D721Med (cell line): Measurements from ENCODE around the gene C1orf174.

ENCODE experiments used
- DNase-seq: peaks from one replicate; pipeline ENCODE4 v3.0.0; 2011; ENCODE audit warnings: low spot score; ENCODE audit not compliant: insufficient read length
- FAIRE-seq: peaks from 2 replicates; lab custom pipeline; 2011; peaks lifted over from hg19 to GRCh38; lab: Jason Lieb, UNC
- TF ChIP-seq, protein P1 (sequence below): IDR thresholded peaks from 2 replicates; pipeline ENCODE4 v1.5.1; 2012; ENCODE audit warnings: mild to moderate bottlenecking, control low read depth; ENCODE audit not compliant: insufficient read depth; ENCODE audit errors: missing control alignments

C1orf174 gene

DNA sequence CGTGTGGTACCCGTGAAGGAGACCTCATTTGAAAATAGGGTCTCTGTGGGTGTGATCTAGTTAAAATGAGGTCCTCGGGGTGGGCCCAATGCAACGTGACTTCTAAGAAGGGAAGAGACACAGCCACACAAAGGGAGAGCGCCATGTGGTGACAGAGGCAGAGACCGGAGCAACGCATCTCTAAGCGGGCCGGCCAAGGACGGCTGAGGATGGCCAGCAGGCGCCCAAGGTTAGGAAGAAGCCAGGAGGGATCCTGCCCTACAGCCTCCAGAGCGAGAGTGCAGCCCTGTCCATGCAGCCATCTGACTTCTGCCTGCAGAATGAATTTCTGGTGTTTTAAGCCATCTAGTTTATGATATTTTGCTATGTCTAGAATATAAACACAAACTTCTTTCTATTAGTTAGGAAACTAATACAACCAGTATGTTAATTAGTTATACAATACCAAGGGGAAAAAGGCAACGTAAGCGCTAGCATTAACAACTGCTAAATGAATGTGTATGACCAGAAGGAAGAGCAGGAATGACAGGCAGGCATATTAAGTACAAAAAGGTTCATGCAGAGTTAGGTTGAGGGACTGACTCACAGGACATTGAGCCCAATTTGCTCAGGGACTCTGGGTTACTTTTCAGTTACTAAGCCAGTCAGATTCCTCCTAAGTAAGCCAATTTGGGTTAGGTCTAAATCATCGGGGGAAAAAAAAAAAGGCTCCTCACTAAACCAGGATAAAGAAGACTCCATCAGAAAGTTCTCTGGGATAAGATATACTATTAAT lies 47.2 kb downstream of the C1orf174 start:
- FAIRE-seq (no peak), DNase-seq (no peak)
- TF ChIP-seq, protein P1, sequence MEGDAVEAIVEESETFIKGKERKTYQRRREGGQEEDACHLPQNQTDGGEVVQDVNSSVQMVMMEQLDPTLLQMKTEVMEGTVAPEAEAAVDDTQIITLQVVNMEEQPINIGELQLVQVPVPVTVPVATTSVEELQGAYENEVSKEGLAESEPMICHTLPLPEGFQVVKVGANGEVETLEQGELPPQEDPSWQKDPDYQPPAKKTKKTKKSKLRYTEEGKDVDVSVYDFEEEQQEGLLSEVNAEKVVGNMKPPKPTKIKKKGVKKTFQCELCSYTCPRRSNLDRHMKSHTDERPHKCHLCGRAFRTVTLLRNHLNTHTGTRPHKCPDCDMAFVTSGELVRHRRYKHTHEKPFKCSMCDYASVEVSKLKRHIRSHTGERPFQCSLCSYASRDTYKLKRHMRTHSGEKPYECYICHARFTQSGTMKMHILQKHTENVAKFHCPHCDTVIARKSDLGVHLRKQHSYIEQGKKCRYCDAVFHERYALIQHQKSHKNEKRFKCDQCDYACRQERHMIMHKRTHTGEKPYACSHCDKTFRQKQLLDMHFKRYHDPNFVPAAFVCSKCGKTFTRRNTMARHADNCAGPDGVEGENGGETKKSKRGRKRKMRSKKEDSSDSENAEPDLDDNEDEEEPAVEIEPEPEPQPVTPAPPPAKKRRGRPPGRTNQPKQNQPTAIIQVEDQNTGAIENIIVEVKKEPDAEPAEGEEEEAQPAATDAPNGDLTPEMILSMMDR, result no peak

DNA sequence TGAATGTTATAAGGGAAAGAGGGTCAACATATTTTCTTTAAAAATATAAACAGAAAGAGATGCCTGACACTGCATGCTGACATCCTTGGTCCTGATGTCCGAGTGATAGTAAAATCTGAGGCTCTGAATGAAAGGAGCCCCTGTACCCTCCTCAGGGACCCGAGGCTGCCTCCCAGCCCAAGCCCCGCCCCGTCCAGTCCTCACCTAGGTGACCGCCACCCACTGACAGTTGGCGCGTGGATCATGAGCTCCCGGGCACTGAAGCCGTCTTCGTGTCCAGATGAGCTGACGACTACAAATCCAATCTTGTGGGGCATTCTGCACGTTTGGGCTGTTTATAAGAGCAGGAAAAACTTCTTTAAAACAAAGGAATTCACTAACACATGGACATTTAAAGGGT lies 48.0 kb downstream of the C1orf174 start:
- no peak for FAIRE-seq
- TF ChIP-seq, protein P1, result no peak
- no peak for DNase-seq

DNA sequence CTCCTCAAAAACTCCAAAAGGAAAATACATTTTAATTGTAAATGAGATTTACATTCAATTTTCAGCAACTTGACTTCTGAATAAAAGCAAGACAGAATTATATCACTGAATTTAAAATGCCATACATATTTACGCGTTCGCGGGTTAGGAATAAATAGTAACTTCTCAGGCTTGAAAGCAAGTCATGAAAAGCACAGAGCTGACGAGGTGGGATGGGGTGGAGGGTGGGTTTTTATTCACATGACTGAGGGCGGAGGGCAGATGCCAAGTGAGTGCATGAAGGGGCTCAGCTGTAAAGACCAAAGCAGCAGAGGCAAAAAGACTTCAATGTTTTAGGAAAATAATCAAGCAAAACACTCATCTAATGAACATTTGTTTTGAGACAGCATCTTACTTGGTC lies 48.8 kb downstream of the C1orf174 start:
- DNase-seq, result no peak
- TF ChIP-seq, protein P1, result no peak
- FAIRE-seq, result no peak

DNA sequence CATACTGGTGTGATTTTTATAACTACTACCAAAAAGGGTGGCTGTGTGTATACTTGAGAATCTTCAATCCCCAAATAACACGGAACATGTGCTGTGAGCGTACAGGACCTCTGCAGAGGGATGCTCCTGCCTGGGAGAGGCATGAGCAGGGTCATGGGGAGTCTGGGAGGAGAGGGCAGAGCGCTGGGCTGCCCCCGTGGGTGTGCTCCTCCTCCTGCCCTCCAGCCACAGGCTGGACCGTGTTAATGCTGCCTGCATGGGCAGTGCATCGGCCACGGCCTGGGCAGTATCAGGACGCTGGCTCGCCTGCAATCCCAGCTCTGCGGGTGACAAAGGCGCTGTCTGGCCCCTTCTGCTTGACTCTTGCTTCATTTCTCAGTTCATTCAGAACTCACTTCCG lies 49.2 kb downstream of the C1orf174 start:
- FAIRE-seq, result no peak
- DNase-seq, result no peak
- TF ChIP-seq, protein P1, result no peak

DNA sequence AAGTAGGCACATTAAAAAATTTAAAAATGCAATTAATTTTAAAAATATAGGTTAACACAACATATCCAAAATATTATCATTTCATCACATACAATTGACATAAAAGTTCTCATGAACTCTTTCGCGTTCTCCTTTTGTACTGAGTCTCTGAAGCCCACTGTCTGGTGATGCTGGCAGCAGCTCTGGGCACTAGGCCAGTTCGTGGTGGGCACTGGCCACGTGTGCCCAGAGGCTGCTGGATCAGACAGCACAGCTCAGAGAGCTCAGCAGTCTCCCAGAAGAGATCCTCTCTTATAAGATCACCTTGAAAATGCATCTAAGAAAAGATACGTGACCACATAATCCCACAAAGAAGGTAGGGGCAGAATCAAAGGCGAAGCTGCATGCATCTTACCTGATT lies 53.0 kb downstream of the C1orf174 start:
- FAIRE-seq, result no peak
- TF ChIP-seq, protein P1, result no peak
- DNase-seq, result no peak

DNA sequence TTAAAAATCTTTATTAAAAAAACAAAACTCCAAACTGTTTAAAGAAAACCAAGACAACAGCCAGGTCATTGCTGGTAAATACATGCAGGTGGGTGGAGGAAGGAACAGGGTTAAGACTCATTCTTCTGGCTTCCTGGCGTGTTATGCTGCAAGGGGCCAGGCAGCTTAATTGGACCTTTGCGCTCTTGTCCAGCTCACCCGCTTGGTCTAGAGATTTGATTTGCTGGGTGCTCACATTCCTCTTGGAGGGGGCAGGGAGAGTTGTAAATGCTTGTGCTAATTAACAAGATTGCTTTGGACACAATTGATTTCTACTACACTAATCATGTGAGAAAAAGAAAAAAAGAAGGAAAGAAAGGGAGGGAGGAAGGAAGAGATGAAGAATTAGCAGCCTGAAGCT lies 53.5 kb downstream of the C1orf174 start:
- DNase-seq (no peak), FAIRE-seq (no peak)
- TF ChIP-seq, protein P1, result no peak

DNA sequence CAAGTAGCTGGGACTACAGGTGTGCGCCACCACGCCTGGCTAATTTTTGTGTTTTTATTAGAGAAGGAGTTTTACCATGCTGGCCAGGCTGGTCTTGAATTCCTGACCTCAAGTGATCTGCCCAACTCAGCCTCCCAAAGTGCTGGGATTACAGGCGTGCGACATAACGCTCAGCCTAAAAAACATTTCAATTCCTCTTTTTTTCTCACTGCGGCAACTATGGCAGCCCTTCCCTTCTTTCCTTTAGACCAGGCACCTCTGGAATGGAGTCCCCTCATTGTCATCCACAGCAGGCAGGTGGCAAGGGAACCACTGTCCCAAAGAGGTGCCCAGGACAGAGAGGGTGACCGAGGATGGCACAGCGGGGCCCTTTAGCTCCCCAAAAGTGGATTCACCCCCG lies 57.2 kb downstream of the C1orf174 start:
- FAIRE-seq (no peak), DNase-seq (no peak)
- TF ChIP-seq, protein P1, result no peak
